ENCODE measurements around the gene ATP1A4. TPM values are rescaled to one million over a fixed set of nuclear protein-coding genes. Genes with fewer than 3 reads are reported as not detected.

The ATP1A4 gene
- total RNA-seq, 1 donor from 2014 or later = 0.38 TPM

GRCh38 chr1:160137216-160137862, 14.1 kb upstream of the ATP1A4 start:
- H3K36me3 Mint-ChIP-seq = no peaks in the 10 kb centered on the region
- no peak overlapping the region for H3K27ac Mint-ChIP-seq
- no peak for DNase-seq (ENCODE audit: low spot score in 2 of 2, unreplicated experiment in 2 of 2)
- H3K27me3 Mint-ChIP-seq (ENCODE audit: low read depth) = peaks cover 18% of the 10 kb centered on the region
- no peak overlapping the region for H3K4me3 Mint-ChIP-seq
- no peaks in the 10 kb centered on the region for H3K4me1 Mint-ChIP-seq
- no peaks in the 10 kb centered on the region for H3K9me3 Mint-ChIP-seq
- TF ChIP-seq CTCF (IDR thresholded peaks at IDR 0.05; ENCODE audit: unreplicated experiment) = no peak

- Mint-ChIP-seq H3K4me3 (no peak overlapping the region), H3K4me1 (peaks cover under 1% of the 10 kb centered on the region), H3K9me3 (no peaks in the 10 kb centered on the region), H3K36me3 (no peaks in the 10 kb centered on the region), H3K27me3 (ENCODE audit: low read depth) (peaks cover 7% of the 10 kb centered on the region), H3K27ac (no peak overlapping the region)
- TF ChIP-seq CTCF (IDR thresholded peaks at IDR 0.05; ENCODE audit: unreplicated experiment) = no peak
- no peak for DNase-seq (ENCODE audit: low spot score in 2 of 2, unreplicated experiment in 2 of 2)
Observed at GRCh38 chr1:160139840-160140239, 11.6 kb upstream of the ATP1A4 start.

- H3K36me3 Mint-ChIP-seq = no peaks in the 10 kb centered on the region
- no peak for TF ChIP-seq CTCF (IDR thresholded peaks at IDR 0.05; ENCODE audit: unreplicated experiment)
- no peak overlapping the region for H3K4me3 Mint-ChIP-seq
- H3K4me1 Mint-ChIP-seq = peaks cover 4% of the 10 kb centered on the region
- no peaks in the 10 kb centered on the region for H3K9me3 Mint-ChIP-seq
- peaks cover 4% of the 10 kb centered on the region for H3K27me3 Mint-ChIP-seq (ENCODE audit: low read depth)
- no peak for DNase-seq (ENCODE audit: low spot score in 2 of 2, unreplicated experiment in 2 of 2)
- H3K27ac Mint-ChIP-seq = no peak overlapping the region
Observed at GRCh38 chr1:160143695-160144094, 7.7 kb upstream of the ATP1A4 start.

GRCh38 chr1:160144921-160145320, 6.5 kb upstream of the ATP1A4 start:
- no peak for TF ChIP-seq CTCF (IDR thresholded peaks at IDR 0.05; ENCODE audit: unreplicated experiment)
- H3K27ac Mint-ChIP-seq = no peak overlapping the region

GRCh38 chr1:160146107-160146506, 5.3 kb upstream of the ATP1A4 start:
- H3K36me3 Mint-ChIP-seq = no peaks in the 10 kb centered on the region
- peaks cover 3% of the 10 kb centered on the region for H3K27me3 Mint-ChIP-seq (ENCODE audit: low read depth)
- DNase-seq (ENCODE audit: low spot score in 2 of 2, unreplicated experiment in 2 of 2) = no peak
- peaks cover 4% of the 10 kb centered on the region for H3K4me1 Mint-ChIP-seq
- peaks cover 4% of the 10 kb centered on the region for H3K9me3 Mint-ChIP-seq
- H3K27ac Mint-ChIP-seq = no peak overlapping the region
- no peak overlapping the region for H3K4me3 Mint-ChIP-seq
- no peak for TF ChIP-seq CTCF (IDR thresholded peaks at IDR 0.05; ENCODE audit: unreplicated experiment)

More at GRCh38 chr1:160144921-160145320, 6.5 kb upstream of the ATP1A4 start:
- no peaks in the 10 kb centered on the region for H3K36me3 Mint-ChIP-seq
- H3K27me3 Mint-ChIP-seq (ENCODE audit: low read depth) = peaks cover 4% of the 10 kb centered on the region
- no peak for DNase-seq (ENCODE audit: low spot score in 2 of 2, unreplicated experiment in 2 of 2)
- peaks cover 4% of the 10 kb centered on the region for H3K9me3 Mint-ChIP-seq
- no peak overlapping the region for H3K4me3 Mint-ChIP-seq
- H3K4me1 Mint-ChIP-seq = peaks cover 4% of the 10 kb centered on the region

Measured in mesothelial cell of epicardium (in vitro differentiated cells).